PC-3 (cell line): ENCODE measurements around the gene CALML4.
"Not testable (repeated sequence)": the region's sequence is repeated elsewhere in the genome, so short reads cannot be mapped to it uniquely, and the experiment has no call there.

Experiments used
- EZH2 ChIP-seq: fragments of 300-600 bp; sonication (generic); IDR thresholded peaks from one replicate; pipeline ENCODE4 v1.6.1; 2017; ENCODE audit warnings: antibody characterized with exemption, mild to moderate bottlenecking, low read length; ENCODE audit not compliant: unreplicated experiment
- EZH2phosphoT487 ChIP-seq: fragments of 300-600 bp; sonication (generic); IDR thresholded peaks from 2 replicates; pipeline ENCODE4 v1.6.1; 2018; ENCODE audit warnings: mild to moderate bottlenecking, antibody characterized with exemption, low read length, borderline replicate concordance
- TF ChIP-seq, protein P1 (sequence below): fragments of 300-600 bp; sonication (generic); conservative IDR thresholded peaks from 2 replicates; pipeline ENCODE4 v1.5.1; 2017; ENCODE audit warnings: antibody characterized with exemption, low read depth, mild to moderate bottlenecking, low read length

DNA sequence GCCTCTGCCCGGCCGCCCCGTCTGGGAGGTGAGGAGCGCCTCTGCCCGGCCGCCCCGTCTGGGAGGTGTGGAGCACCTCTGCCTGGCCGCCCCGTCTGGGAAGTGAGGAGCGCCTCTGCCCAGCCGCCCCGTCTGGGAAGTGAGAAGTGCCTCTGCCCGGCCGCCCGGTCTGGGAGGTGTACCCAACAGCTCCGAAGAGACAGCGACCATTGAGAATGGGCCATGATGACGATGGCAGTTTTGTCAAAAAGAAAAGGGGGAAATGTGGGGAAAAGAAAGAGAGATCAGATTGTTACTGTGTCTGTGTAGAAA is 17.3 kb upstream of the CALML4 start:
- TF ChIP-seq, protein P1, sequence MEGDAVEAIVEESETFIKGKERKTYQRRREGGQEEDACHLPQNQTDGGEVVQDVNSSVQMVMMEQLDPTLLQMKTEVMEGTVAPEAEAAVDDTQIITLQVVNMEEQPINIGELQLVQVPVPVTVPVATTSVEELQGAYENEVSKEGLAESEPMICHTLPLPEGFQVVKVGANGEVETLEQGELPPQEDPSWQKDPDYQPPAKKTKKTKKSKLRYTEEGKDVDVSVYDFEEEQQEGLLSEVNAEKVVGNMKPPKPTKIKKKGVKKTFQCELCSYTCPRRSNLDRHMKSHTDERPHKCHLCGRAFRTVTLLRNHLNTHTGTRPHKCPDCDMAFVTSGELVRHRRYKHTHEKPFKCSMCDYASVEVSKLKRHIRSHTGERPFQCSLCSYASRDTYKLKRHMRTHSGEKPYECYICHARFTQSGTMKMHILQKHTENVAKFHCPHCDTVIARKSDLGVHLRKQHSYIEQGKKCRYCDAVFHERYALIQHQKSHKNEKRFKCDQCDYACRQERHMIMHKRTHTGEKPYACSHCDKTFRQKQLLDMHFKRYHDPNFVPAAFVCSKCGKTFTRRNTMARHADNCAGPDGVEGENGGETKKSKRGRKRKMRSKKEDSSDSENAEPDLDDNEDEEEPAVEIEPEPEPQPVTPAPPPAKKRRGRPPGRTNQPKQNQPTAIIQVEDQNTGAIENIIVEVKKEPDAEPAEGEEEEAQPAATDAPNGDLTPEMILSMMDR = not testable (repeated sequence)
- TF ChIP-seq EZH2phosphoT487, EZH2: not testable (repeated sequence)
